IMR-90 (cell line): ENCODE data around the gene IQCC. TPM values are rescaled to one million over a fixed set of nuclear protein-coding genes. Genes with fewer than 3 reads are reported as not detected.

Experiments used
- ATAC-seq: fragments of 200-7000 bp; cut with Tn5 transposase; 2 replicates; pipeline ENCODE4 v1.9.1; 2020; ENCODE audit warnings: low read depth, mild to moderate bottlenecking, moderate library complexity
- BruUV-seq: library from RNA; stranded (reverse); fragments of 400-500 nt; replicated peaks from 2 replicates; lab custom pipeline; 2021; lab: Mats Ljungman, UMichigan
- CTCF ChIA-PET: fragments of 300-600 bp; formaldehyde crosslinking; extraction: SDS; loops from one replicate; lab custom pipeline; 2021; ENCODE audit warnings: antibody characterized with exemption; lab: Yijun Ruan, JAX
- POLR2A ChIA-PET: fragments of 300-600 bp; sonication (Branson Sonifier 250); formaldehyde crosslinking; loops from one replicate; lab custom pipeline; 2022; ENCODE audit warnings: antibody characterized with exemption; ENCODE audit not compliant: unreplicated experiment; lab: Charles Lee
- DNase-seq: peaks from one replicate; pipeline ENCODE4 v3.0.0; 2013
- H2AFZ ChIP-seq: replicated peaks from 2 replicates; pipeline ENCODE3; 2013; ENCODE audit warnings: low read length, mild to moderate bottlenecking; ENCODE audit not compliant: poor library complexity
- H2AK5ac ChIP-seq: 2 replicates; pipeline ENCODE4 v1.6.1; 2013; ENCODE audit warnings: low read depth, low read length, inconsistent platforms
- H2AK9ac ChIP-seq: replicated peaks from 2 replicates; pipeline ENCODE3; 2013; ENCODE audit warnings: mild to moderate bottlenecking, low read depth, low read length, moderate library complexity; ENCODE audit not compliant: poor library complexity
- H2BK120ac ChIP-seq: 2 replicates; pipeline ENCODE4 v1.6.1; 2013; ENCODE audit warnings: low read depth, low read length, inconsistent platforms
- H2BK15ac ChIP-seq: 3 replicates; pipeline ENCODE4 v1.6.1; 2013; ENCODE audit warnings: low read depth, low read length, inconsistent platforms
- H2BK20ac ChIP-seq: 2 replicates; pipeline ENCODE4 v1.6.1; 2013; ENCODE audit warnings: low read depth, mild to moderate bottlenecking, inconsistent platforms, low read length, moderate library complexity
- H2BK5ac ChIP-seq: 2 replicates; pipeline ENCODE4 v1.6.1; 2013; ENCODE audit warnings: mild to moderate bottlenecking, low read depth, low read length, inconsistent platforms; ENCODE audit not compliant: poor library complexity, severe bottlenecking
- H3K14ac ChIP-seq: replicated peaks from 2 replicates; pipeline ENCODE4 v1.6.1; 2013; ENCODE audit warnings: low read depth, low read length, inconsistent platforms
- H3K18ac ChIP-seq: 2 replicates; pipeline ENCODE4 v1.6.1; 2013; ENCODE audit warnings: low read depth, low read length, control low read depth
- H3K23ac ChIP-seq: 2 replicates; pipeline ENCODE4 v1.6.1; 2013; ENCODE audit warnings: low read depth, low read length, inconsistent platforms
- H3K27ac ChIP-seq: 2 replicates; pipeline ENCODE4 v1.5.1; 2013; ENCODE audit warnings: mild to moderate bottlenecking, control low read depth, low read length; ENCODE audit not compliant: insufficient read depth
- H3K27me3 ChIP-seq: 2 replicates; pipeline ENCODE4 v1.6.1; 2013; ENCODE audit warnings: low read length; ENCODE audit not compliant: control insufficient read depth, insufficient read depth
- H3K36me3 ChIP-seq: 2 replicates; pipeline ENCODE4 v1.6.1; 2013; ENCODE audit warnings: low read length, mixed read lengths; ENCODE audit not compliant: control insufficient read depth, insufficient read depth
- H3K4ac ChIP-seq: 2 replicates; pipeline ENCODE4 v1.6.1; 2013; ENCODE audit warnings: low read depth, low read length, inconsistent platforms
- H3K4me1 ChIP-seq: 2 replicates; pipeline ENCODE4 v1.6.1; 2013; ENCODE audit warnings: low read length, mixed read lengths; ENCODE audit not compliant: control insufficient read depth, insufficient read depth
- H3K4me2 ChIP-seq: 2 replicates; pipeline ENCODE4 v1.6.1; 2013; ENCODE audit warnings: low read depth, mild to moderate bottlenecking, control low read depth, low read length, moderate library complexity
- H3K4me3 ChIP-seq: 2 replicates; pipeline ENCODE4 v1.5.1; 2013; ENCODE audit warnings: low read depth, mild to moderate bottlenecking, control low read depth, low read length, moderate library complexity; ENCODE audit not compliant: insufficient read depth
- H3K56ac ChIP-seq: 2 replicates; pipeline ENCODE4 v1.6.1; 2013; ENCODE audit warnings: low read length, inconsistent platforms; ENCODE audit not compliant: insufficient read depth; ENCODE audit errors: extremely low read depth
- H3K79me1 ChIP-seq, 2 experiments: 2 replicates each; pipeline ENCODE4 v1.6.1; 2013; ENCODE audit warnings: low read length in 2 of 2, inconsistent platforms in 1 of 2, low read depth in 1 of 2
- H3K9ac ChIP-seq: 2 replicates; pipeline ENCODE4 v1.6.1; 2013; ENCODE audit warnings: low read depth, low read length, control low read depth
- H3K9me1 ChIP-seq: 2 replicates; pipeline ENCODE4 v1.6.1; 2013; ENCODE audit warnings: low read length, inconsistent platforms; ENCODE audit not compliant: insufficient read depth
- H3K9me3 ChIP-seq: 2 replicates; pipeline ENCODE4 v1.6.1; 2013; ENCODE audit warnings: low read length; ENCODE audit not compliant: control insufficient read depth, insufficient read depth
- H4K20me1 ChIP-seq: 2 replicates; pipeline ENCODE4 v1.6.1; 2013; ENCODE audit warnings: low read length, inconsistent platforms; ENCODE audit not compliant: insufficient read depth
- H4K5ac ChIP-seq: 2 replicates; pipeline ENCODE4 v1.6.1; 2013; ENCODE audit warnings: mild to moderate bottlenecking, low read depth, low read length, control low read depth
- H4K8ac ChIP-seq, 2 experiments: 2 replicates each; pipeline ENCODE4 v1.6.1; 2013; ENCODE audit warnings: low read depth in 2 of 2, low read length in 2 of 2, control low read depth in 1 of 2, inconsistent platforms in 1 of 2
- H4K91ac ChIP-seq: 2 replicates; pipeline ENCODE4 v1.6.1; 2013; ENCODE audit warnings: low read depth, low read length, inconsistent platforms; ENCODE audit not compliant: insufficient read depth
- BHLHE40 ChIP-seq: fragments of 150-350 bp; IDR thresholded peaks from 2 replicates; pipeline ENCODE4 v1.6.1; 2016; ENCODE audit warnings: mild to moderate bottlenecking, low read depth, low read length
- CEBPB ChIP-seq: IDR thresholded peaks from 2 replicates; pipeline ENCODE4 v1.6.1; 2012; ENCODE audit warnings: low read depth, low read length, improper control_type of control experiment
- CHD1 ChIP-seq: IDR thresholded peaks from 2 replicates; pipeline ENCODE4 v1.6.1; 2012; ENCODE audit warnings: low read depth, low read length, improper control_type of control experiment
- CTCF ChIP-seq: conservative IDR thresholded peaks from 2 replicates; pipeline ENCODE4 v1.5.1; 2012; ENCODE audit warnings: mild to moderate bottlenecking, low read depth, low read length, improper control_type of control experiment
- ELK1 ChIP-seq: fragments of 150-350 bp; IDR thresholded peaks from 2 replicates; pipeline ENCODE4 v1.6.1; 2016; ENCODE audit warnings: low read depth, mild to moderate bottlenecking, low read length, moderate library complexity, borderline replicate concordance
- FOS ChIP-seq: fragments of 150-350 bp; IDR thresholded peaks from 2 replicates; pipeline ENCODE4 v1.6.1; 2016; ENCODE audit warnings: low read depth, low read length
- MAFK ChIP-seq: IDR thresholded peaks from 2 replicates; pipeline ENCODE4 v1.6.1; 2012; ENCODE audit warnings: low read depth, low read length, improper control_type of control experiment
- MAZ ChIP-seq: IDR thresholded peaks from 2 replicates; pipeline ENCODE4 v1.6.1; 2012; ENCODE audit warnings: low read depth, mild to moderate bottlenecking, low read length, improper control_type of control experiment, moderate library complexity, borderline replicate concordance
- NFE2L2 ChIP-seq: fragments of 150-350 bp; IDR thresholded peaks from 2 replicates; pipeline ENCODE4 v1.6.1; 2016; ENCODE audit warnings: low read depth, mild to moderate bottlenecking, low read length
- POLR2A ChIP-seq: IDR thresholded peaks from 2 replicates; pipeline ENCODE4 v1.6.1; 2012; ENCODE audit warnings: mild to moderate bottlenecking, low read depth, low read length
- RAD21 ChIP-seq: IDR thresholded peaks from 2 replicates; pipeline ENCODE4 v1.6.1; 2012; ENCODE audit warnings: low read length, improper control_type of control experiment
- RCOR1 ChIP-seq: IDR thresholded peaks from 2 replicates; pipeline ENCODE4 v1.6.1; 2012; ENCODE audit warnings: mild to moderate bottlenecking, low read length, improper control_type of control experiment; ENCODE audit not compliant: insufficient replicate concordance
- RFX5 ChIP-seq: IDR thresholded peaks from 2 replicates; pipeline ENCODE4 v1.8.0; 2012; ENCODE audit warnings: low read depth, mild to moderate bottlenecking, low read length, moderate library complexity
- SMC3 ChIP-seq: fragments of 150-350 bp; IDR thresholded peaks from 2 replicates; pipeline ENCODE4 v1.6.1; 2016; ENCODE audit warnings: low read depth, mild to moderate bottlenecking, antibody characterized with exemption, low read length, moderate library complexity
- USF2 ChIP-seq: fragments of 150-350 bp; IDR thresholded peaks from 2 replicates; pipeline ENCODE4 v1.6.1; 2017; ENCODE audit warnings: mild to moderate bottlenecking, antibody characterized with exemption, low read length, low read depth
- WGBS, 2 experiments: methylation state at CpG; one replicate each; pipeline versions ENCODE4 v1.1.5 to v1.1.7; 2013; ENCODE audit warnings: missing lambda C conversion rate in 2 of 2; ENCODE audit not compliant: insufficient read length in 1 of 2; ENCODE audit errors: extremely low coverage in 2 of 2; 5-methylcytosine and 5-hydroxymethylcytosine counted together
- dilution Hi-C: fragments of 300-500 bp; cut with HindIII; formaldehyde crosslinking; loops from one replicate; pipeline ENCODE4 v1.14.3; 2018; ENCODE audit warnings: low sequenced_read_pairs; ENCODE audit not compliant: unreplicated experiment
- in situ Hi-C: fragments of 300-500 bp; cut with MboI; formaldehyde crosslinking; loops from 3 replicates; pipeline ENCODE4 v1.14.3; 2019; ENCODE audit warnings: low sequenced_read_pairs, inconsistent platforms, mixed read lengths
- intact Hi-C: fragments of 100-400 bp; cut with micrococcal nuclease; formaldehyde crosslinking; loops from 2 replicates; pipeline ENCODE4 v1.10.0; 2022
- polyA plus RNA-seq, 3 experiments: library from polyadenylated mRNA; depleted of rRNA; stranded (reverse); fragments of >200 nt; gene quantifications; 2 replicates each; pipeline ENCODE4 v1.2.3, GENCODE V29; 2012; ENCODE audit warnings: low replicate concordance in 1 of 3
- total RNA-seq: library from RNA; depleted of rRNA; stranded (reverse); fragments of >200 nt; gene quantifications from 2 replicates; pipeline ENCODE4 v1.2.3, GENCODE V29; 2012

The IQCC gene
- total and polyA plus RNA-seq, 2 of the 4 experiments (the other 2 are of a cell fraction) = 1.6 to 2.2 TPM

GRCh38 chr1:32249831-32250525, 44.5 kb downstream of the IQCC start:
- Histone ChIP-seq H4K5ac (no peak overlapping the region; the same call in 1 of the 2 replicates), H3K27ac (no peak overlapping the region), H3K9me1 (peaks cover 10% of the 10 kb centered on the region), H3K36me3 (no peaks in the 10 kb centered on the region), H3K14ac (no peak overlapping the region), H3K9me3 (no peaks in the 10 kb centered on the region), H2BK5ac (no peak overlapping the region), H2AK9ac (no peak overlapping the region), H3K9ac (no peak overlapping the region), H4K91ac (no peak overlapping the region), H3K4ac (0 out of 2 replicates have a peak overlapping the region, but pooled peaks have one; percentile 7), H4K20me1 (no peaks in the 10 kb centered on the region), H3K18ac (no peak overlapping the region), H3K56ac (no peak overlapping the region), H2BK20ac (0 out of 2 replicates have a peak overlapping the region, but pooled peaks have one; percentile 3), H3K27me3 (peaks cover 2% of the 10 kb centered on the region; the same call in 1 of the 2 replicates), H3K4me3 (no peak overlapping the region), H4K8ac (no peak overlapping the region), H2AFZ (peak overlapping the region; percentile 69), H2AK5ac (no peak overlapping the region), H3K4me2 (no peak overlapping the region), H3K79me1 (peaks cover 0 to 3% of the 10 kb centered on the region in 2 experiments; a peak in 1 of 4 replicates), H2BK120ac (no peak overlapping the region), H3K23ac (no peak overlapping the region), H2BK15ac (no peak overlapping the region), H3K4me1 (peaks cover 16% of the 10 kb centered on the region)
- dilution Hi-C loops = no loop called here
- ATAC-seq = no peak
- intact Hi-C loops = no loop called here
- WGBS, 2 experiments = 70% methylated on average over 4 of the region's 9 CpGs; no CpG with 5 or more reads in 1 of the 2 experiments
- no TSS peak for BruUV-seq
- ChIA-PET POLR2A (interaction anchor here (0.5 kb wide), 1 partner anchor 12 kb away, joined by 3 read pairs; no protein-coding TSS in a partner anchor), CTCF (no interaction called here)
- peak; percentile 46 for DNase-seq
- in situ Hi-C loops = no loop called here
- no peak for TF ChIP-seq NFE2L2
- TF ChIP-seq CTCF = no peak
- no peak for TF ChIP-seq CHD1
- no peak for TF ChIP-seq MAFK
- no peak for TF ChIP-seq ELK1
- TF ChIP-seq USF2 = no peak
- TF ChIP-seq RAD21 = no peak
- no peak for TF ChIP-seq FOS
- no peak for TF ChIP-seq RCOR1
- TF ChIP-seq POLR2A = no peak
- TF ChIP-seq SMC3 = no peak
- no peak for TF ChIP-seq BHLHE40
- no peak for TF ChIP-seq RFX5
- no peak for TF ChIP-seq CEBPB
- no peak for TF ChIP-seq MAZ
